ENCODE measurements around the gene DCLK1. TPM values are rescaled to one million over a fixed set of nuclear protein-coding genes. Genes with fewer than 3 reads are reported as not detected.

Gene DCLK1
- 7.8 and 9.1 TPM in 2 replicates for total RNA-seq
- long read RNA-seq, full-length matches to known transcripts, result 4 of 9 reads
- long read RNA-seq, partial matches to known transcripts, result 0 of 9 reads
- long read RNA-seq, other reads (novel, unspliced or antisense), result 5 of 9 reads

DNA sequence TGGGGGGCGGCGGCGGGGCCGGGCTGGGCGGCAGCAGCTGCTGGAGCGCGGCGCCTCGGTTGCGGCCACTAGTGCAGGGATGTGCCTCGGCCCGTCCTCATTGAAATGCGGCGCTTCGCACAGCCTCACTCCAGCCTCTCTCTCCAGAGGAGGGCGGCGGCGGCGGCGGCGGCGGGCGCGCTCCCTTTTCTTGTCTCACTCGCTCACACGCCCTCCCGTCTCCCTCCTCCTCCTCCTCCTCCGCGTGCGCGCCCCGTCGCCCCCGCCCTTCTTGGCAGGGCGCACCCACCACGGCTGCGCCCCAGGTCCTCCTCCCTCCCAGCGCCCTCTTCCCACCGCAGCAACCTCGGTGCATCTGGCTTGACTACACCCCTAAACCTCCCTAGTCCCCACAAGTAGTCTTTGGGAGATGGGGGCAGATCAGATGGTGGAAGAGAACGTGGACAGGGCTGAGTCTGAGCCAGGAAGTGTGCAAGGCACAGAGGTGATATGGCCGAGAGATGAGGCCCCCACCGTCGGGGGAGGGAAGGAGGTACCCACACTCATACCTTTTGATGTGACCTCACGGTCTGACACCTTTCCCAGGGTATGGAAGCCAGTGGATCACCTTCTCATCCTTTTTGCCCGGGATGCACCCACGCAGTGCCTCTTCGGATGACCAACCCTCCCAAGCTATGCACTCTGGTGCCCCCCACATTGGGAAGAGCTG, at the start of gene DCLK1:
DCLK1 (minus strand) TSS at position 161 of the 709 bp plus-strand sequence.
- no peak for DNase-seq (ENCODE audit: extremely low spot score, unreplicated experiment)
- Mint-ChIP-seq H3K9me3 (ENCODE audit: unreplicated experiment) (no peaks in the 10 kb centered on the region), H3K27ac (ENCODE audit: unreplicated experiment) (no peak within 1 kb of the TSS), H3K36me3 (ENCODE audit: unreplicated experiment) (no peaks in the 10 kb centered on the region), H3K4me1 (ENCODE audit: unreplicated experiment) (peaks cover 13% of the 10 kb centered on the region), H3K27me3 (ENCODE audit: unreplicated experiment) (peaks cover 76% of the 10 kb centered on the region), H3K4me3 (ENCODE audit: unreplicated experiment) (peak within 1 kb of the TSS; percentile 76)
- TF ChIP-seq, protein P1, sequence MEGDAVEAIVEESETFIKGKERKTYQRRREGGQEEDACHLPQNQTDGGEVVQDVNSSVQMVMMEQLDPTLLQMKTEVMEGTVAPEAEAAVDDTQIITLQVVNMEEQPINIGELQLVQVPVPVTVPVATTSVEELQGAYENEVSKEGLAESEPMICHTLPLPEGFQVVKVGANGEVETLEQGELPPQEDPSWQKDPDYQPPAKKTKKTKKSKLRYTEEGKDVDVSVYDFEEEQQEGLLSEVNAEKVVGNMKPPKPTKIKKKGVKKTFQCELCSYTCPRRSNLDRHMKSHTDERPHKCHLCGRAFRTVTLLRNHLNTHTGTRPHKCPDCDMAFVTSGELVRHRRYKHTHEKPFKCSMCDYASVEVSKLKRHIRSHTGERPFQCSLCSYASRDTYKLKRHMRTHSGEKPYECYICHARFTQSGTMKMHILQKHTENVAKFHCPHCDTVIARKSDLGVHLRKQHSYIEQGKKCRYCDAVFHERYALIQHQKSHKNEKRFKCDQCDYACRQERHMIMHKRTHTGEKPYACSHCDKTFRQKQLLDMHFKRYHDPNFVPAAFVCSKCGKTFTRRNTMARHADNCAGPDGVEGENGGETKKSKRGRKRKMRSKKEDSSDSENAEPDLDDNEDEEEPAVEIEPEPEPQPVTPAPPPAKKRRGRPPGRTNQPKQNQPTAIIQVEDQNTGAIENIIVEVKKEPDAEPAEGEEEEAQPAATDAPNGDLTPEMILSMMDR (IDR thresholded peaks at IDR 0.05), result no peak

DNA sequence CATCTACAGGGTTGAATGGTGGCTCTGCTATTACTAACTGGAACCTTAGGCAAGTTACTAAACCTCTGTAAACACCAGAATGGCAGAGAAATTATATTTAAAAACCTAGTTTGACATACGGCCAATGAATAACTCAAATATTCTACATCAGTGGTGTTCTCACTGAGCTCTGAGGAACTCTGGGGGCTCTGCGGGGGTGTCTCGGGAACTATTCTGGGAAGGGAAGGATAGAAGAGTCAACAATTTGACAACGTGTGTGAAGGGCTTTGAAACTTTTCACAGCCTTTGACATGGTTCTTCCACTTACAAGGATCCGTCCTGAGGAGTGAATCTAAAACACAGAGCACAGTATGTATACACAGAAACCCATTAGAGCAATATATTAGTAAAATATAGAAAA, 44.4 kb upstream of the DCLK1 start:
- TF ChIP-seq, protein P1 (IDR thresholded peaks at IDR 0.05), result no peak
- H3K4me1 Mint-ChIP-seq (ENCODE audit: unreplicated experiment), result no peaks in the 10 kb centered on the region
- DNase-seq (ENCODE audit: extremely low spot score, unreplicated experiment), result no peak
- no peak overlapping the region for H3K4me3 Mint-ChIP-seq (ENCODE audit: unreplicated experiment)
- no peak overlapping the region for H3K27ac Mint-ChIP-seq (ENCODE audit: unreplicated experiment)
- peaks cover 66% of the 10 kb centered on the region for H3K27me3 Mint-ChIP-seq (ENCODE audit: unreplicated experiment)
- H3K36me3 Mint-ChIP-seq (ENCODE audit: unreplicated experiment), result peaks cover 2% of the 10 kb centered on the region
- H3K9me3 Mint-ChIP-seq (ENCODE audit: unreplicated experiment), result no peaks in the 10 kb centered on the region

DNA sequence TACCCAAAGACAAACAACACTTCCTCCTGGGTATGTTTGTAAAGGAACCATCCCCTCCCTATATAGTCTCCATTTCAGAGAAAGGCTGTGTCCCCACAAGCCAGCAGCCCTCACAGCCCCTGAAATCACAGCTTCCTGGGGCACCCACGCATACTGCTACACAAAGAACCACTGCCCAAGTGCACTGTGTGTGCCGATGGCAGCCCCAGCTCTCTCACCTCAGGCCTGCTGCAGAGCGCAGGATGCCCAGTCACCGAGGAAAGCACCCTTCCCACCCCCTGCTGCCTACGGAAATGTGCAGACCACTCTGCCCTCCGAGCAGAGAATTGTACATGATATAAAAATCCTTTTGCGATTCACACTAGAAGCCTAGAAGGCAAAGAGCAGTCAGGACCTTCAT, 43.7 kb upstream of the DCLK1 start:
- Mint-ChIP-seq H3K9me3 (ENCODE audit: unreplicated experiment) (no peaks in the 10 kb centered on the region), H3K27ac (ENCODE audit: unreplicated experiment) (no peak overlapping the region)

DNA sequence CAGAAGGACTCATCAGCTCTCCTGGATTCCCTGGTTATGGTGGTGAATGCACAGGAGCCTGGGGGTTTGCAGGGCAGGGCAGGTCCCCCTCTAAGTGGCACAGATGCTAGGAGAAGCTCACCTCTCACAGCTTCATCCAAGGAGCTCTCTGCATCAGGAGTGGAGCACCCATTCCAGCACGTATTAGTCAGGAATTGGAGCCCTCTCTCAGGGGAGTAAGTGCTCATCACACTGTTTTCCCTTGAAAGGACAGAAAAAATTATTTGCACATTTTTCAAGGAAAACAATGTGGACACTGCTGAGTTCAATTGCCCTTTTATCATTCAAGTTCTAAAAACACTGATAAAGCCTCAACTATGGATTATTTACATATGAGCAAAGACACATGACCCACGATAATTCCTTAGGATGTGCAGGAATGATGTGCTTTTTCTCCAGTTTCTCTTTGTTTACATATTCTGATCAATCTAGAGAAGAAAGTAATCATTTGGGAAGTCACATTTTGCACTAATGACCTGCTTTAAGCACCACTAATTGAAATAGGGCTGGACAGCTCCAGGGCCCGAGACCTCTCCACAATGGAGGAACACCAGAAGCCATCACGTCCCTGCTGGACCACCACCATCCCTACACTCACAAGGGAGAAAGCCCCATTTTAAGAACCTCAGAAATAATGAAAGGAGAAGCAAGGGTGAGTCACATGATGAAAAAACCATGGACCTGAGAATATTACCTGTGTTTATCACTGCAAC, 42.6 kb upstream of the DCLK1 start:
- DNase-seq (ENCODE audit: extremely low spot score, unreplicated experiment), result no peak
- H3K27me3 Mint-ChIP-seq (ENCODE audit: unreplicated experiment), result peaks cover 67% of the 10 kb centered on the region
- H3K4me1 Mint-ChIP-seq (ENCODE audit: unreplicated experiment), result no peaks in the 10 kb centered on the region
- H3K4me3 Mint-ChIP-seq (ENCODE audit: unreplicated experiment), result no peak overlapping the region
- H3K9me3 Mint-ChIP-seq (ENCODE audit: unreplicated experiment), result no peaks in the 10 kb centered on the region
- peaks cover 2% of the 10 kb centered on the region for H3K36me3 Mint-ChIP-seq (ENCODE audit: unreplicated experiment)
- TF ChIP-seq, protein P1 (IDR thresholded peaks at IDR 0.05), result no peak
- no peak overlapping the region for H3K27ac Mint-ChIP-seq (ENCODE audit: unreplicated experiment)

More for the DNA sequence above, 43.7 kb upstream of the DCLK1 start:
- DNase-seq (ENCODE audit: extremely low spot score, unreplicated experiment), result no peak
- H3K4me3 Mint-ChIP-seq (ENCODE audit: unreplicated experiment), result no peak overlapping the region
- TF ChIP-seq, protein P1 (IDR thresholded peaks at IDR 0.05), result no peak
- H3K27me3 Mint-ChIP-seq (ENCODE audit: unreplicated experiment), result peaks cover 69% of the 10 kb centered on the region
- no peaks in the 10 kb centered on the region for H3K4me1 Mint-ChIP-seq (ENCODE audit: unreplicated experiment)
- peaks cover 2% of the 10 kb centered on the region for H3K36me3 Mint-ChIP-seq (ENCODE audit: unreplicated experiment)

DNA sequence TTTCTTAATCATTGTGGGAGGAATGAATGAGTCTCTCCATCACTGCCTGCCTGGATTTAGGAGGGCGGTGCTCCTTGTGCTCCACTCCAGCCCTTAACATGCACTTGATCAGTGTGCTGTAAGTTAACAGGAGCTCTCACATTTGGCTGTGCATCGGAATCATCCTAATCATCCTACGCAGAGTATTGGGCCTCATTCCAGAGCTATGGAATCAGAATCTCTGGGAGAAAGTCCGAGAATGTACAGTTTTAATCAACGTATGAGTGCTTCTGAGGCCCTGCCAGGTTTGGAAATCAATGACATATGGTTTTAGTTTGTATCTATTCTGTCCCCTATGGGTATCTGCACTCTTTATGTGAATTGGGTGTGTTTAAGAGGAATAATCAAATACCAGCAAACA, 34.9 kb upstream of the DCLK1 start:
- no peak for DNase-seq (ENCODE audit: extremely low spot score, unreplicated experiment)
- Mint-ChIP-seq H3K4me1 (ENCODE audit: unreplicated experiment) (peaks cover 23% of the 10 kb centered on the region), H3K27me3 (ENCODE audit: unreplicated experiment) (peaks cover 49% of the 10 kb centered on the region)

More for the DNA sequence above, 34.9 kb upstream of the DCLK1 start:
- H3K36me3 Mint-ChIP-seq (ENCODE audit: unreplicated experiment), result no peaks in the 10 kb centered on the region
- no peak overlapping the region for H3K4me3 Mint-ChIP-seq (ENCODE audit: unreplicated experiment)
- TF ChIP-seq, protein P1 (IDR thresholded peaks at IDR 0.05), result no peak
- H3K27ac Mint-ChIP-seq (ENCODE audit: unreplicated experiment), result no peak overlapping the region
- no peaks in the 10 kb centered on the region for H3K9me3 Mint-ChIP-seq (ENCODE audit: unreplicated experiment)
